ENCODE data around the gene ABCG8.

Gene ABCG8

GRCh38 chr2:43838560-43839267 lies at the start of gene ABCG8, which contains the start of gene ABCG5:
Gene ABCG8 (plus strand): TSS chr2:43838971. CDS start chr2:43839054, 83 bp downstream.
Gene ABCG5 (minus strand): TSS chr2:43838839. CDS start chr2:43838679, 160 bp downstream.
- no peak for DNase-seq (ENCODE audit: low read depth, low spot score)

GRCh38 chr2:43790147-43790546 lies 48.6 kb upstream of the ABCG8 start:
- no peak for DNase-seq (ENCODE audit: low read depth, low spot score)

GRCh38 chr2:43791035-43791765 lies 47.6 kb upstream of the ABCG8 start:
- no peak for DNase-seq (ENCODE audit: low read depth, low spot score)

- DNase-seq (ENCODE audit: low read depth, low spot score): no peak
Measured at GRCh38 chr2:43792653-43793052, 46.1 kb upstream of the ABCG8 start.

- DNase-seq (ENCODE audit: low read depth, low spot score): no peak
Measured at GRCh38 chr2:43794956-43795355, 43.8 kb upstream of the ABCG8 start.

DNA sequence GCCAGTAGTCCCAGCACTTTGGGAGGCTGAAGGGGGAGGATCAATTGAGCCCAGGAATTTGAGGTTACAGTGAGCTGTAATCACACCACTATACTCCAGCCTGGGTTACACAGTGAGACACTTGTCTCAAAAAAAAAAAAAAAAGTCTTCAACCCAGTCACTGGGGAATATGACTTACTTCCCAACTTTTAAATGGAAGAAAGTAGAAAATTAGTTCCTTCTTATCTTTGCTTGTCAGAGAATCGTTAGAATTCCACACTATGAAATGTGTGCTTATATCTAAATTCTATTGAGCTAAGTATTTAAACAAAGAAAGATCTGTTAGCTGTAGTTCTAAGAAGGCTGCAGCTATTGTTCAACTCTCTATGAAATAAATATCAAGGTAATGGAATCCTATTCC lies 42.6 kb upstream of the ABCG8 start:
- DNase-seq (ENCODE audit: low read depth, low spot score): no peak

DNA sequence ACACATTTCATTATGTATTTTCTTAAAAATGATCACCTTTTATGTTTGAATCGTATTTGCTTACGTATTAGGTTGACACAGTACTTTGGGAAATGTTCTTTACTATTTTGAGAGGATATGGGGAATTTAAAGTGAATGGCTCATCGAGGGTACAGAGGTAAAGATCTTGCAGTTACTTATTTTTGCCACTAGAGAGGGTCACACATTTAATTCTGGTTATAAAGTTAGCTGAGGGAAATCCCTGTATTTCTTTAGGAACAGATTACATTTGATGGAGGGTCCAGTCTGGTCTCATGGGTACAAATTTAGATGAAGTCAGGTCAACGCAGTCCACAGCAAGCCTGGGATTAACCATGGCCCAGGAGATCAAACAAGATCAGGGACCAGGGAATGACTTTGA lies 40.5 kb upstream of the ABCG8 start:
- no peak for DNase-seq (ENCODE audit: low read depth, low spot score)

DNA sequence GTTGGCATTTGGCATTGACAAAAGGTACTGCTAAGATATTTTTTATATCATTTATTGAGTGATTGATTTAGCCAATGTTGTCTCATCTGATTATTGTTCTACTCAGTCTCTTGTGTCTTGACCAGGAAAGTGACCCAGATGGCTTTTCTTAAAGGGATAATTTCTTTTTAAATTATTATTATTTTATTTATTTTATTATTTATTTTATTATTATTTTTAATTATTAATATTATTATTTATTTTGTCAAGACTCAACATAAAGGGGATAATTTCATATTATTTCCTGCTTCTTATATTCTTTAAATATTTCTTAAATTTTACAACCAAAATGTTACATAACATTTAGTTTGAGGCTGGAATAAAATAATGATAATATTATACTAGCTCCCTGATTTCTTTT lies 37.9 kb upstream of the ABCG8 start:
- DNase-seq (ENCODE audit: low read depth, low spot score): no peak

GRCh38 chr2:43802135-43802534 lies 36.6 kb upstream of the ABCG8 start:
- no peak for DNase-seq (ENCODE audit: low read depth, low spot score)

- no peak for DNase-seq (ENCODE audit: low read depth, low spot score)
Measured at GRCh38 chr2:43803113-43803512, 35.7 kb upstream of the ABCG8 start.

DNA sequence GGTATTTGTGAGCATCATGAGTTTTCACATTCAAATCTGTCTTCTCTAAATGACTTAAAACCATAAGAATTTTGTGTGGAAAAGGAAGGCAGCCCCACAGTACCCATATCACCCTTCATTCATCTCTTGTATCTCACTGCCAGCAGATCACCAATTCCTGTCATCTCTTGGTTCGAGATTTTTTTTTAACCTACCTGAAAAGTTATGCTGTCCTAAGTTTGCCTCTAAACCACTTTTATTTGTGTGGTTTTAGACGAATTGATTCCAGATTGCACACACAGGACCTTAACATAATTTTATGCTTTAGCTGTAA lies 32.1 kb upstream of the ABCG8 start:
- no peak for DNase-seq (ENCODE audit: low read depth, low spot score)

DNA sequence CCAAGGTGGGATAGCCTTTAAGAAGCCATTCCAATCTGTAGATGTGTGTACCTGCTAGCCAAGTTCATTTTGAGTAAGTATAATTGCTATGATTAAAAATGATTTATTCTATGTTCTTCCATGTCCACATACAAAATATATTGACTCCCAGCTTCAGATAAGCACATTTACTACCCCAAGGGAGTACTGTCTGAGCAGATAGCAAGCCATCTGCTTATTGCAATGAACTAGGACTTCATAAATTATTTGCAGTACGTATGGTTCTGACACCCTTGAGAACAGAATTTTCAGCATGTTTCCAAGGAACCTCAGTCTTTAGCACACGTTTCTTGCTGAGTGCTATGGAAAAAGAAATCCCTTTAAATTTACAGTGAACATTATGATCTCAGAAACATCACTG lies 28.3 kb upstream of the ABCG8 start:
- no peak for DNase-seq (ENCODE audit: low read depth, low spot score)

- no peak for DNase-seq (ENCODE audit: low read depth, low spot score)
Measured at GRCh38 chr2:43810888-43811287, 27.9 kb upstream of the ABCG8 start.

- no peak for DNase-seq (ENCODE audit: low read depth, low spot score)
Measured at GRCh38 chr2:43812006-43812405, 26.8 kb upstream of the ABCG8 start.

DNA sequence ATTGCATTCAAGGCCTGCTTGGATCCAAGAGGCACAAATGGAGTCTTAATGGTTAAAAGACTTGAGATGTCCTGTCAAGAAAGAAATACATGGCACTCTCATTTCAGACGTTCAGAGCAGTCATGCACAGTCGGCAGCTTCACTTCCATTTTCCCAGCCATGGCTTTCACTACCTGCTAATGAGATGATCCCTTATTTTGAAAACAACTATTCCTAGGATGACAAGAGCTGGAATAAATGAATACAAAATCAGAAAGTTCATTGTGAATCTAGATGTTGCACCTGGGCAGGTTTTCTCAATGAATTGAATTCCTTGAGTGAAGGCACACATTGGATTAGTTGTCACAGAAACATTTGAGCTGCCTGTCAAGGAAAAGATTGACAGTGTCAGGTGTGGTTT lies 25.8 kb upstream of the ABCG8 start:
- DNase-seq (ENCODE audit: low read depth, low spot score): no peak

DNA sequence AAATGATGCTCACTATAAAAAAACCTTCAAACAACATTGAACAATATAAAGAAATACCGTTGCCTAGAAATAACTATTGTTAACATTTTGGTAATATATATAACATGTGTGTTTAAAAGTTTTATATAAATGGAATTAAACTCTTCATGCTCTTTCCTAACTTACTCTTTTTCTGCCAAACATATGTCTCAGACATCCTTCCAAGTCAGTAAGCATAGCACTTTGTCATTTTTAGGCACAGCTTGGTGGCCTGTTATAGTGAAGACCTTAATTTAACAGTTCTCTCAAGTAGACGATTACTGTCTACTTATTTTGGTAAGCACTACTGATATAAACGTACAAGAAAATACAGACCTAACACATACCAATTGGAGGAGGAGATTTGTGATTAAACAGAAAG lies 24.1 kb upstream of the ABCG8 start:
- DNase-seq (ENCODE audit: low read depth, low spot score): no peak

- DNase-seq (ENCODE audit: low read depth, low spot score): peak; percentile 21
Measured at GRCh38 chr2:43818761-43819160, 20.0 kb upstream of the ABCG8 start.

DNA sequence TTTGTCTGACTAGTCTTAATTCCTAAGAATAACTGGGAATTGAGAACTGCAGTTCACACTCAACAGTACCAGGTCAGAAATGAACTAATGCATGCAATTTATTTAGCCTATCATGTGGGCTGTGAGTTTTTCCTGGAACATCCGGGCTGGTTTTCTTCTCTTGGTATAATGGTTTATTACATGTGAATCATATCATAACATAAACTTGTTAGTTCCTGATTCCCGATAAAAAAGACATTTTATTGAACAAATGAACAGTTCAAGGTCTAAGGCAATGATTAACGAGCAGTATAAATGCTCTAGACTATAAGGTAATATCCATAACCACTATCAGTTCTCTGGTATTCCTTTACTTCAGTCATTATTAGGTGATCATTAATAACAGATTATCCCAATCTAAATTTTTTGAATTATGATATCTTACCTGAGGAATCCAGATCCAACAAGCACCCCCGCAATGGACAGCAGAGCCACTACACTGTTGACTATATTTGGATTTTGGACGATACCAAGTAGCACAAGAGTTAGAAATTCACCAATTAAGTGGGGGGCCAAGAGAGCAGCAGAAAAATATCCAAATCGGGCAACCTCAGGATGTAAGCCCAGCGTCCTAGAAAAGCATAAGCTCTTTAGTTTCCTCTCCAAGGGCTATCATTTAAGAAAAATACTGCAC lies 19.1 kb upstream of the ABCG8 start:
- DNase-seq (ENCODE audit: low read depth, low spot score): no peak

DNA sequence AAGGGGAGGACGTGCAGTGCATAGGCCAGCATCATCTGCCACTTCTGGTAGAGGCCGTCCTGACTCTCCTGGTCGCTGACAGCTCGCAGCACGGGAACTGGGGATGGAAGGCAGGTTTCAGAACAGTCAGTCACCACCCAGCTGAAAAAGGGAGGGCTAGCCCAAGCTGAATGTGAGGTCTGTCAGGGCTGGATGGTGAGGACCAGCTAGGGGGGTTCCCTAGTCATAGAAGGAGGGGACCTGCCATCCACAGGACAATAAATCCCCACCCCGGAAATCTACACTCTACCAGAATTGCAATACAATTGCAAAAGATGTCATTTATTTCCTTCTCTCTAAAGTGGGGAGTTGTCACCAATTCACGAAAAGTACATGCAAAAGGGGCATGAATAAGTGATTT lies 15.9 kb upstream of the ABCG8 start:
- no peak for DNase-seq (ENCODE audit: low read depth, low spot score)

GRCh38 chr2:43823751-43824150 lies 15.0 kb upstream of the ABCG8 start:
- no peak for DNase-seq (ENCODE audit: low read depth, low spot score)

- no peak for DNase-seq (ENCODE audit: low read depth, low spot score)
Measured at GRCh38 chr2:43824512-43824911, 14.3 kb upstream of the ABCG8 start.

DNA sequence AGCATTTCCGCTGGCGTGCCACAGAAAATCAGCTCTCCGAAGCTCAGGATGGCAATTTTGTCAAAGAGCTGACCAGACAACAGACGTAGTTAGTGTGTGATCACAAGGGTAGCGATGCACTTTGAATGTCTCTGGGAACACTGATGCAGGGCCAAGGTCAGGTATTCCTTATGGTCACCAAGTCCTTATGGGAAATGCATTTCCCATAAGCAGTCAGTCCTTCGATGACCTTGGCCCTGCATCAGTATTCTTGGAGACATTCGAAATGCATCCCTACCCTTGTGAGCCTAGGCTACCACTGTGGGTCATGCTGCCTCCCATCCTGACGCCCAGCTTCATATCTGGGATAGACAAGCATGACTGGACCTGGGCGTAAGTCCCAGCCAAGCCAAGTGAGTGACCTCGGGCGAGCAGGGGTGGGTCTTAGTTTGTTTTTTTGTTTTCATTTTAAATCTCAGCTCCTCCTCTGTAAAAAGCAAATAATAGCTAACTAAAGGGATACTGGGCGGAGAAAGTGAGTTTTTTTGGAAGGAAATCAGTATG lies 13.7 kb upstream of the ABCG8 start:
- DNase-seq (ENCODE audit: low read depth, low spot score): no peak

DNA sequence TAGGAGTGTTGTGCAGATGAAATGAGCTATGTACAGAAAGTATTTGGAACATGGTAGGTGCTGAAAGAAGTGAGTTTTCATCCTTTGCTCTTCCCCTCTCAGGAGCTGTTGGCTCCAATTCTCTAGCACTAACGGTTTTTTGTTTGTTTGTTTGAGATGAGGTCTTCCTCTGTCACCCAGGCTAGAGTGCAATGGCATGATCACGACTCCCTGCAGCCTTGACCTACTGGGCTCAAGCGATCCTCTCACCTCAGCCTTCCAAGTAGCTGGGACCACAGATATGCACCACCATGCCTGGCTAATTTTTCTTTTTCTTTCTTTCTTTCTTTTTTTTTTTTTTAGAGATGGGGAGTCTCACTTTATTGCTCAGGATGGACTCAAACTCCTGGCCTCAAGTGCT lies 12.9 kb upstream of the ABCG8 start:
- DNase-seq (ENCODE audit: low read depth, low spot score): no peak
